Esophagus muscularis mucosa (tissue), 4 donors: Measurements from ENCODE around the gene LEKR1. TPM values are rescaled to one million over a fixed set of nuclear protein-coding genes. Genes with fewer than 3 reads are reported as not detected.

ENCODE experiments used
- DNase-seq: peaks from one replicate; pipeline ENCODE4 v3.0.0-alpha.2; 2017; ENCODE audit errors: extremely low spot score
- H3K27ac ChIP-seq, 4 donors: fragments of 200-600 bp; sonication (generic); replicated peaks in 1 of 4; 1 replicate in 3 of 4; 2 replicates in 1 of 4; pipeline ENCODE4 v1.5.1; 2016 to 2019; ENCODE audit warnings: mild to moderate bottlenecking in 1 of 4
- H3K27me3 ChIP-seq, 4 donors: fragments of 200-600 bp; sonication (generic); one replicate each; pipeline versions ENCODE4 v1.5.1 to v1.6.0; 2016 to 2019
- H3K36me3 ChIP-seq, 4 donors: fragments of 200-600 bp; sonication (generic); one replicate each; pipeline ENCODE4 v1.5.1; 2016 to 2019
- H3K4me1 ChIP-seq, 4 donors: fragments of 200-600 bp; sonication (generic); one replicate each; pipeline ENCODE4 v1.5.1; 2016 to 2019
- H3K4me3 ChIP-seq, 4 donors: fragments of 200-600 bp; sonication (generic); 1 replicate in 2 of 4; 2 replicates in 2 of 4; pipeline ENCODE4 v1.5.1; 2016 to 2019; ENCODE audit warnings: mild to moderate bottlenecking in 4 of 4, moderate library complexity in 1 of 4
- H3K9me3 ChIP-seq, 4 donors: fragments of 200-600 bp; sonication (generic); 1 replicate in 3 of 4; 2 replicates in 1 of 4; pipeline ENCODE4 v1.5.1; 2016 to 2019
- CTCF ChIP-seq, 3 experiments: fragments of 200-600 bp in 2 of 3; fragments of 450-650 bp in 1 of 3; sonication (generic) in 2 of 3; IDR thresholded peaks; one replicate each; pipeline ENCODE4 v1.5.1; 2017 to 2019; ENCODE audit warnings: antibody characterized with exemption in 3 of 3, mild to moderate bottlenecking in 2 of 3, moderate library complexity in 1 of 3
- EP300 ChIP-seq: sonication (generic); formaldehyde crosslinking; IDR thresholded peaks from one replicate; pipeline ENCODE4 v1.6.1; 2017; ENCODE audit warnings: antibody characterized with exemption
- POLR2A ChIP-seq: fragments of 450-650 bp; IDR thresholded peaks from one replicate; pipeline ENCODE4 v1.6.1; 2017; ENCODE audit warnings: antibody characterized with exemption, moderate library complexity, mild to moderate bottlenecking, low read depth
- POLR2AphosphoS5 ChIP-seq, 2 donors: sonication (generic); formaldehyde crosslinking; IDR thresholded peaks; one replicate each; pipeline ENCODE4 v1.6.1; 2017; ENCODE audit warnings: antibody characterized with exemption in 2 of 2
- WGBS: methylation state at CpG from one replicate; pipeline ENCODE4 v1.1.5; 2018; 5-methylcytosine and 5-hydroxymethylcytosine counted together
- intact Hi-C: fragments of 100-400 bp; cut with DNase I; formaldehyde crosslinking; loops from one replicate; pipeline ENCODE4 v1.15.1; 2023
- total RNA-seq, 4 donors: library from RNA; depleted of rRNA; stranded (reverse); fragments of >200 nt; gene quantifications; one replicate each; pipeline versions ENCODE4 v1.1.0 to v1.2.1, GENCODE V29; 2016

The LEKR1 gene
- total RNA-seq, 4 donors from 2014 or later, result 0.11 to 1.2 (median 0.33) TPM; not detected in 1

GRCh38 chr3:156973954-156974353 lies 147.8 kb downstream of the LEKR1 start:
- TF ChIP-seq POLR2AphosphoS5 (IDR thresholded peaks at IDR 0.05) (no peak), EP300 (no peak), POLR2A (no peak), CTCF (IDR thresholded peaks at IDR 0.05) (no peak)
- H3K9me3 ChIP-seq, result no peaks in the 10 kb centered on the region
- DNase-seq, result no peak
- WGBS, result 91% methylated on average over 2 of the region's 2 CpGs
- H3K36me3 ChIP-seq, result no peaks in the 10 kb centered on the region
- H3K27ac ChIP-seq, result no peak overlapping the region
- no peak overlapping the region for H3K4me3 ChIP-seq
- no peaks in the 10 kb centered on the region for H3K4me1 ChIP-seq
- no peaks in the 10 kb centered on the region for H3K27me3 ChIP-seq
- intact Hi-C loops, result no loop called here

GRCh38 chr3:156974931-156975330 lies 148.8 kb downstream of the LEKR1 start:
- intact Hi-C loops, result no loop called here
- H3K4me1 ChIP-seq, result no peaks in the 10 kb centered on the region
- no peak for DNase-seq
- WGBS, result 100% methylated on average over 1 of the region's 1 CpG
- no peaks in the 10 kb centered on the region for H3K36me3 ChIP-seq
- H3K9me3 ChIP-seq, result no peaks in the 10 kb centered on the region
- H3K4me3 ChIP-seq, result no peak overlapping the region
- no peak overlapping the region for H3K27ac ChIP-seq
- TF ChIP-seq POLR2A (no peak), POLR2AphosphoS5 (IDR thresholded peaks at IDR 0.05) (no peak), EP300 (no peak), CTCF (IDR thresholded peaks at IDR 0.05) (no peak)
- H3K27me3 ChIP-seq, result no peaks in the 10 kb centered on the region

- Histone ChIP-seq H3K4me3 (no peak overlapping the region), H3K4me1 (no peaks in the 10 kb centered on the region), H3K27ac (no peak overlapping the region), H3K27me3 (no peaks in the 10 kb centered on the region), H3K9me3 (no peaks in the 10 kb centered on the region), H3K36me3 (no peaks in the 10 kb centered on the region)
- intact Hi-C loops, result no loop called here
- no peak for DNase-seq
- TF ChIP-seq EP300 (no peak), CTCF (IDR thresholded peaks at IDR 0.05) (no peak), POLR2A (no peak), POLR2AphosphoS5 (IDR thresholded peaks at IDR 0.05) (no peak)
- WGBS, result 70% methylated on average over 1 of the region's 1 CpG
Observed at GRCh38 chr3:156975721-156976120, 149.6 kb downstream of the LEKR1 start.

DNA sequence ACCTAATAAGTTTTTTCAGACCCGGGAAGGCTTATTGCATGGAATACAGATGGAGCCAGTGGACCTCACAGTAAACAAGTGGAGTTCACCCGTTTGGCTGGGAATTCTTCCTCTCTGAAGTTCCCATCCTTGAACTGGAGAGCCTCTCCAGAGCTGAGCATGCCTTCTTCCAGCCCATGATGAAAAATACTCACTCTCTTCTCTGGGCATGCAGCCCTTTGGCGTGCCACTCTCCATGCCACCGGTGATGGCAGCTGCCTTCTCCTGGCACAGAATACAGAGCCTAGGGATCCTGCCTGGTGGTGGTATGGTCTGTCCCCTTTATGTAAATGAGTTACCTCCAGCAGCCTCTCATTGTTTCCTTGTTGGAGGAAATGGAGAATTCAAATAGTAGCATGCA lies 150.8 kb downstream of the LEKR1 start:
- Histone ChIP-seq H3K36me3 (no peaks in the 10 kb centered on the region), H3K27ac (no peak overlapping the region), H3K4me1 (no peaks in the 10 kb centered on the region), H3K27me3 (no peaks in the 10 kb centered on the region), H3K4me3 (no peak overlapping the region), H3K9me3 (no peaks in the 10 kb centered on the region)
- TF ChIP-seq CTCF (IDR thresholded peaks at IDR 0.05), result no peak
- TF ChIP-seq POLR2A, result no peak
- no peak for TF ChIP-seq EP300
- TF ChIP-seq POLR2AphosphoS5 (IDR thresholded peaks at IDR 0.05), result no peak
- no peak for DNase-seq
- WGBS, result 93% methylated on average over 4 of the region's 4 CpGs
- intact Hi-C loops, result no loop called here

DNA sequence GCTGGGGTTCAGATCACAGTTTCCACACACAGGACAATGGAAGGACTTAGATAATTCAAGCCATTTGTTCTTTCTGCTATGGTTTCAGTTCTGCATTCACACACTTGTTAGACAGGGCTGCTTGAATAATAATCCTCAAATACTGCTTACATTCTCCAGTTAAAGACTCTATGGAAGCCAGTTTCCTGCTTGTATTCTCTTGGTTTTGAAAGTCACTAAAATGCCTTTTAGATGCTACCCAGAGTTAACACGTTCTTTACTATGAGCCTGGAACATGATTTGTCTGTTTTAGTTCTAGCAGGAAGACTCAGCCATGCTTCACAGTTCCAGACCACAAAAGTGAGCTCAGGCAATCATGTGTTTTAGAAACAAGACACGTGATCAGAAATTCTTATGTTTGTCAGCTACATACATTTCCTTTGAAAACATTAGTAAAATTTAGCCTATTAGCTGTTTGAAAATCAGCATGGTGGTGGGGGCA lies 152.4 kb downstream of the LEKR1 start:
- Histone ChIP-seq H3K36me3 (no peaks in the 10 kb centered on the region), H3K9me3 (no peaks in the 10 kb centered on the region), H3K4me1 (no peaks in the 10 kb centered on the region), H3K27ac (no peak overlapping the region), H3K4me3 (no peak overlapping the region), H3K27me3 (no peaks in the 10 kb centered on the region)
- TF ChIP-seq CTCF (IDR thresholded peaks at IDR 0.05), result no peak
- no peak for TF ChIP-seq POLR2A
- no peak for TF ChIP-seq POLR2AphosphoS5 (IDR thresholded peaks at IDR 0.05)
- no peak for TF ChIP-seq EP300
- no peak for DNase-seq
- intact Hi-C loops, result no loop called here
- WGBS, result 66% methylated on average over 2 of the region's 2 CpGs
